RKO (cell line): ENCODE results near the gene KIF5B.
"Not testable (repeated sequence)": the region's sequence is repeated elsewhere in the genome, so short reads cannot be mapped to it uniquely, and the experiment has no call there.

ENCODE experiments used
- DNase-seq: peaks from one replicate; pipeline ENCODE4 v3.0.0-alpha.2; 2016; ENCODE audit warnings: low spot score

KIF5B gene

GRCh38 chr10:32059472-32059871 is 3.2 kb upstream of the KIF5B start:
- DNase-seq, result no peak

GRCh38 chr10:32057036-32057372 is 779 bp upstream of the KIF5B start:
- no peak for DNase-seq

- peak; percentile 77 for DNase-seq
Observed at GRCh38 chr10:32055478-32056135, 618 bp downstream of the KIF5B start.

GRCh38 chr10:32054094-32054493 is 2.1 kb downstream of the KIF5B start:
- DNase-seq, result peak; percentile 86

GRCh38 chr10:32053392-32053791 is 2.8 kb downstream of the KIF5B start:
- not testable (repeated sequence) for DNase-seq

- DNase-seq, result peak; percentile 39
Observed at GRCh38 chr10:32051926-32052325, 4.3 kb downstream of the KIF5B start.

GRCh38 chr10:32050177-32050576 is 6.0 kb downstream of the KIF5B start:
- no peak for DNase-seq

GRCh38 chr10:32049113-32049512 is 7.1 kb downstream of the KIF5B start:
- DNase-seq, result no peak

- DNase-seq, result no peak
Observed at GRCh38 chr10:32048282-32048681, 7.9 kb downstream of the KIF5B start.

GRCh38 chr10:32047881-32048280 is 8.3 kb downstream of the KIF5B start:
- no peak for DNase-seq

- DNase-seq, result no peak
Observed at GRCh38 chr10:32046151-32046550, 10.1 kb downstream of the KIF5B start.

GRCh38 chr10:32042730-32043129 is 13.5 kb downstream of the KIF5B start:
- DNase-seq, result peak; percentile 49

GRCh38 chr10:32041290-32042028 is 14.8 kb downstream of the KIF5B start:
- no peak for DNase-seq

GRCh38 chr10:32039734-32040133 is 16.5 kb downstream of the KIF5B start:
- DNase-seq, result no peak

GRCh38 chr10:32038777-32039176 is 17.4 kb downstream of the KIF5B start:
- no peak for DNase-seq

GRCh38 chr10:32036922-32037321 is 19.3 kb downstream of the KIF5B start:
- DNase-seq, result no peak

GRCh38 chr10:32035038-32035437 is 21.2 kb downstream of the KIF5B start:
- DNase-seq, result no peak

GRCh38 chr10:32033171-32033570 is 23.1 kb downstream of the KIF5B start:
- DNase-seq, result no peak

- DNase-seq, result no peak
Observed at GRCh38 chr10:32031920-32032319, 24.3 kb downstream of the KIF5B start.

GRCh38 chr10:32031424-32031823 is 24.8 kb downstream of the KIF5B start:
- DNase-seq, result no peak

GRCh38 chr10:32028710-32029109 is 27.5 kb downstream of the KIF5B start:
- DNase-seq, result no peak

GRCh38 chr10:32023264-32023663 is 33.0 kb downstream of the KIF5B start:
- no peak for DNase-seq

GRCh38 chr10:32017044-32017443 is 39.2 kb downstream of the KIF5B start:
- no peak for DNase-seq

- no peak for DNase-seq
Observed at GRCh38 chr10:32015386-32015785, 40.8 kb downstream of the KIF5B start.
